DOHH2 (cell line): Measurements from ENCODE around the gene USP28.

Experiments used
- EZH2phosphoT487 ChIP-seq: fragments of 200-600 bp; sonication (generic); IDR thresholded peaks from 2 replicates; pipeline ENCODE4 v1.6.1; 2017; ENCODE audit warnings: borderline replicate concordance, mild to moderate bottlenecking, antibody characterized with exemption, low read length, moderate library complexity, mixed read lengths
- TF ChIP-seq, protein P1 (sequence below): fragments of 200-600 bp; sonication (generic); IDR thresholded peaks from one replicate; pipeline ENCODE4 v1.5.1; 2014; ENCODE audit warnings: antibody characterized with exemption, mild to moderate bottlenecking, low read depth, low read length; ENCODE audit not compliant: poor library complexity, severe bottlenecking

DNA sequence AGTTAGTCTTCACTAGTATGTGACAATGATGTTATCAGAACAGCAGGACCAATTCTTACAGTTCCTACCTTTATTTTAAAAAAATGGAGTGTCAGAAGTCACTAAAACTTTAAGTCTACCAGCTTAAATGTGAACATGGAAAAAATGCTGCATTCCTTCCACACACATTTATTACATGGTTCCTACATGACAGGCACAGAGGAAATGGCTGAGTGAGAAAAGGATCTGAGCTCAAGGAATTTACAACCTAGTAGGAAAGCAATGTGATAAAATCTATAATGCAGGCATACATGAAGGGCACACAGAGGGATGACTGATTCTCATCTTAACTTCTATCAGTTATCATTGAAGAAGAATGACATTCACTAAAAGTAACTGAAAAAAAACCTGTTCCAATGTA is 72.8 kb downstream of the USP28 start:
- TF ChIP-seq, protein P1, sequence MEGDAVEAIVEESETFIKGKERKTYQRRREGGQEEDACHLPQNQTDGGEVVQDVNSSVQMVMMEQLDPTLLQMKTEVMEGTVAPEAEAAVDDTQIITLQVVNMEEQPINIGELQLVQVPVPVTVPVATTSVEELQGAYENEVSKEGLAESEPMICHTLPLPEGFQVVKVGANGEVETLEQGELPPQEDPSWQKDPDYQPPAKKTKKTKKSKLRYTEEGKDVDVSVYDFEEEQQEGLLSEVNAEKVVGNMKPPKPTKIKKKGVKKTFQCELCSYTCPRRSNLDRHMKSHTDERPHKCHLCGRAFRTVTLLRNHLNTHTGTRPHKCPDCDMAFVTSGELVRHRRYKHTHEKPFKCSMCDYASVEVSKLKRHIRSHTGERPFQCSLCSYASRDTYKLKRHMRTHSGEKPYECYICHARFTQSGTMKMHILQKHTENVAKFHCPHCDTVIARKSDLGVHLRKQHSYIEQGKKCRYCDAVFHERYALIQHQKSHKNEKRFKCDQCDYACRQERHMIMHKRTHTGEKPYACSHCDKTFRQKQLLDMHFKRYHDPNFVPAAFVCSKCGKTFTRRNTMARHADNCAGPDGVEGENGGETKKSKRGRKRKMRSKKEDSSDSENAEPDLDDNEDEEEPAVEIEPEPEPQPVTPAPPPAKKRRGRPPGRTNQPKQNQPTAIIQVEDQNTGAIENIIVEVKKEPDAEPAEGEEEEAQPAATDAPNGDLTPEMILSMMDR, result no peak
- no peak for TF ChIP-seq EZH2phosphoT487
